ENCODE results near the gene NPHS1.
"Not testable (repeated sequence)": the region's sequence is repeated elsewhere in the genome, so short reads cannot be mapped to it uniquely, and the experiment has no call there.

NPHS1 gene

DNA sequence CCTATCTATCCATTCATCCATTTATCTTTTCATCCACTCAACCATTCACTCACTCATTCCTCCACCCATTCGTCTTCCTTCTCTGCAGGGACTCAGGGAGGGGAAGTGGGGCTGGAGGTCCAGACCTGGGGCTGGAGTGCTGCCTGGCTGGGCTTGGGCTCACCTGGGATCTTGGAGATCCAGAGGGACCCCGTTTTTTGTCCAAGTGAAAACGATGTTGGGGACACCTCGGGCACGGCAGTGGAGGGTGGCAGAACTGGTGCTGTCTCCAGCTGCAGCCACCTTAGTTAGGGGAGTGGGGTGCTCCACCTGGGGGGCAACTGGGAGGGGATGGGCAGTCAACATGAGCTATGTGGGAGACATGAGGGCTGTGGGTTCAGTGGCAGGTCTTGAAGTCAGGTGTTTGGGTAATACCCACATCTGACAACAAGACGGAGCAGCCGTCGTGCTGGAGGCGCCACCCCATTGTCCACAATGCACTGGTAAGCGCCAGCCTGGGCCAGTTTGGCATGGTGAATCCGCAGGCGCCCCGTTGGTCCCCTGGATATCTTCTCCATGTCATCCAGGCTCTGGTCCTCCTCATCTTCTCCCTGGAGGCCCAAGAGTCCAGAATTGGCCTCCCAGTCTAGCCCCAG is 10.2 kb downstream of the NPHS1 start:
- FAIRE-seq (no peak), DNase-seq (ENCODE audit: insufficient read length, low spot score) (no peak)
- TF ChIP-seq, protein P1, sequence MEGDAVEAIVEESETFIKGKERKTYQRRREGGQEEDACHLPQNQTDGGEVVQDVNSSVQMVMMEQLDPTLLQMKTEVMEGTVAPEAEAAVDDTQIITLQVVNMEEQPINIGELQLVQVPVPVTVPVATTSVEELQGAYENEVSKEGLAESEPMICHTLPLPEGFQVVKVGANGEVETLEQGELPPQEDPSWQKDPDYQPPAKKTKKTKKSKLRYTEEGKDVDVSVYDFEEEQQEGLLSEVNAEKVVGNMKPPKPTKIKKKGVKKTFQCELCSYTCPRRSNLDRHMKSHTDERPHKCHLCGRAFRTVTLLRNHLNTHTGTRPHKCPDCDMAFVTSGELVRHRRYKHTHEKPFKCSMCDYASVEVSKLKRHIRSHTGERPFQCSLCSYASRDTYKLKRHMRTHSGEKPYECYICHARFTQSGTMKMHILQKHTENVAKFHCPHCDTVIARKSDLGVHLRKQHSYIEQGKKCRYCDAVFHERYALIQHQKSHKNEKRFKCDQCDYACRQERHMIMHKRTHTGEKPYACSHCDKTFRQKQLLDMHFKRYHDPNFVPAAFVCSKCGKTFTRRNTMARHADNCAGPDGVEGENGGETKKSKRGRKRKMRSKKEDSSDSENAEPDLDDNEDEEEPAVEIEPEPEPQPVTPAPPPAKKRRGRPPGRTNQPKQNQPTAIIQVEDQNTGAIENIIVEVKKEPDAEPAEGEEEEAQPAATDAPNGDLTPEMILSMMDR (IDR thresholded peaks at IDR 0.05; ENCODE audit: insufficient read depth, missing control alignments): no peak

DNA sequence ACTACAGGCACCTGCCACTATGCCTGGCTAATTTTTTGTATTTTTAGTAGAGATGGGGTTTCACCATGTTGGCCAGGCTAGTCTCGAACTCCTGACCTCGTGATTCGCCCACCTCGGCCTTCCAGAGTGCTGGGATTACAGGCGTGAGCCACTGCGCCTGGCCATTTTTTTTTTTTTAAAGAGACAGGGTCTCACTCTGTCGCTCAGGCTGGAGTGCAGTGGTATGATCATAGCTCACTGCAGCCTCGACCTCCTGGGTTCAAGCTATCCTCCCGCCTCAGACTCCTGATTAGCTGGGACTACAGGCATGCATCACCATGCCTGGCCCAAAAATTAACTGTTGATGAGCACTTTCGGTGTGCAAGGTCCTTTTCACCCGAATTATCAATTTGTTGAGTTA is 16.2 kb downstream of the NPHS1 start:
- not testable (repeated sequence) for FAIRE-seq; DNase-seq (ENCODE audit: insufficient read length, low spot score)

DNA sequence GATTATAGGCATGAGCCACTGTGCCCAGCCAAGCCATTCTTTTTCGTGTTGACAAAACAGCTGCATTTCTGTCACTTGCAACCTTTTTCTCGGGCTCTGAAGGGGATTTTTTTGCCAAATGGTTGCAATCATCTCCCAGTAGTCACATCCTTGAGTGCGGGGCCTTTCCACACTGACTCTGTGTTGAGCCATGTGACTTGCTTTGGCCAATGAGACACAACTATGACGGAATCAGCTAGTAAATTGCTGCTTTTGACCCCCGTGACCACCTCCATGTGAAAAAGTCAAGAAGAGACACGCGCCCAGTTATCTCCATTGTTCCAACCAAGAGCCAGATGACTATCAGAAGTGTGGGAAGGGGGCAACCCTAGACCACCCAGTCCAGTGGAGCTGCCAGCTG is 18.3 kb downstream of the NPHS1 start:
- FAIRE-seq (no peak), DNase-seq (ENCODE audit: insufficient read length, low spot score) (no peak)
- TF ChIP-seq, protein P1 (IDR thresholded peaks at IDR 0.05; ENCODE audit: insufficient read depth, missing control alignments): no peak

DNA sequence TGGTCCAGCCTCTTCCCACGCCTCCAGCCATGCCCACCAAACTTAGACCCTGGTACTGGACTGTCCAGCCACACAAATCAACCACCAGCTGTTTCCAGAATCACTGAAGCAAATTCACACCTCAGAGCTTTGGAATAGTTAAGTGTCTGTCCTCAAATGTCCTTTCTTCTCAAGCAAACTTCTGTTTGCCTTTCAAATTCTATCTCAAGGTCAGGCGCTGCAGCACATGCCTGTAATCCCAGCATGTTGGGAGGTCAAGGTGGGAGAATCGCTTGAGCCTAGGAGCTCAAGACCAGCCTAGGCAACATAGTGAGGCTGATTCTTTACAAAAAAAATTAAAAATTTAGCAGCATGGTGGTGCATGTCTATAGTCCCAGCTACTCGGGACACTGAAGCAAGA is 20.2 kb downstream of the NPHS1 start:
- FAIRE-seq: no peak
- TF ChIP-seq, protein P1 (IDR thresholded peaks at IDR 0.05; ENCODE audit: insufficient read depth, missing control alignments): no peak
- DNase-seq (ENCODE audit: insufficient read length, low spot score): no peak

DNA sequence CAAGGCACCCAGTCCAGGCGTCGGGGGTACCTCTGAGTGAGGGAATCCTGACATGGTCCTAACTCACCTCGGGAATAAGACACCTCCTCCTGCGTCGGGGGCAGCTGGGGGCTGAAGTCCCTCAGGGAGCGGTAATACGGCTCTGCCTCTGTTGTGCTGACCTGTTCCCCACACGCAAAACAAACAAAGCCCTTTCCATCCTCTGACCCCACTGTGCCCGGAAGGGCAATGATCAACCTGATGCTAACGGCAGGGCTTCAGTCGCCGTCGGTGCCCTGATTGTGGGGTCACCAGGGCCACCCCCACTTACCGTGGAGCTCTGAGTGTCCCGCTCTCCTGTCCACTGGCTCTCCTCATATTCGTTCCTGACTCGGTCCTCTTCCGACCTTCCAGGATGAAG is 21.3 kb downstream of the NPHS1 start:
- no peak for DNase-seq (ENCODE audit: insufficient read length, low spot score)
- no peak for FAIRE-seq
- TF ChIP-seq, protein P1 (IDR thresholded peaks at IDR 0.05; ENCODE audit: insufficient read depth, missing control alignments): no peak

DNA sequence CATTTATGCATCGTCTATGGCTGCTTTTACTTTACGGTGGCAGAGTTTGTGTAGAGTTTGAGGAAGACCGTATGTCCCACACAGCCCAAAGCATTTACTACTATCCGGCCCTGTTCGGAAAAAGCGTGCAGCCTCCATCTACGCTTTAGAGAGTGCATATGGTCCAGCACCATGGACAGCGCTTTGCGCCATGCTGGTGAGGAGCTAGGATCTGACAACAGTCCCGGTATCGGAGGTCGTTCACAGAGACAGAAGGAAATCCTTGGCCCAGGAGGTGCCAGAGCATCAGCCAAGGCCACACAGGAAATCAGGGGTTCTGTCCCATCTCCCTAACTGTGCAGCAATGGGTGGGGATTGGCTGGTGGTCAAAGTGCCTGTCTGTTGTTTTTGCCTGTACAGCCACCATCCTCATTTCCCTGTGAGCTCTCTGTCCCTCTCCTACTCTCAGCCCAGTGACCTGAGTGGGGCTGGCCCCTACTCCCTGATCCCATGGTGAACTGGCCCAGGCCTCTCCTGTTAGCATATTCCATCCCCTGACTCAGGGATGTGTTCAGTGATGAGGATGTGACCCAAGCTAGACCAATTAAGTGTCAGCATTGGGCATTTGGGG is 23.5 kb downstream of the NPHS1 start:
- FAIRE-seq (no peak), DNase-seq (ENCODE audit: insufficient read length, low spot score) (no peak)
- TF ChIP-seq, protein P1 (IDR thresholded peaks at IDR 0.05; ENCODE audit: insufficient read depth, missing control alignments): no peak

DNA sequence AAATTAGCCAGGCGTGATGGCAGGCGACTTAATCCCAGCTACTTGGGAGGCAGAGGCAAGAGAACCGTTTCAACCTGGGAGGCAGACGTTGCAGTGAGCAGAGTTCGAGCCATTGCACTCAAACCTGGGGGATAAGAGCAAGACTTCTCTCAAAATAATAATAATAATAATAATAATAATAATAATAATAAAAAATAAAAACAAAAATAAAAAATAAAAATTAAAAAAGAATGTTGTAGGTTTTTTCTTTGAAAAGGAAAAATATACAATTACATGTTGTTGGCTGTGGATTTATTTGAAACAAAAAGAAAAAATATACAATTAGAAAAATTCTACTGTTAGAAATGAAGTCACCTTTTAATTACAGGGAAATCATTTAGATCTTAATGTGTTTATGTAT is 28.2 kb downstream of the NPHS1 start:
- DNase-seq (ENCODE audit: insufficient read length, low spot score) (no peak), FAIRE-seq (no peak)
- TF ChIP-seq, protein P1 (IDR thresholded peaks at IDR 0.05; ENCODE audit: insufficient read depth, missing control alignments): no peak

Data from D721Med (cell line).